Loucy (cell line): ENCODE measurements around the gene NRCAM.

Source experiments
- CTCF ChIP-seq: fragments of 200-600 bp; sonication (generic); conservative IDR thresholded peaks from 2 replicates; pipeline ENCODE4 v1.5.1; 2014; ENCODE audit warnings: mild to moderate bottlenecking, antibody characterized with exemption, low read length
- EZH2phosphoT487 ChIP-seq: fragments of 200-600 bp; IDR thresholded peaks from 2 replicates; pipeline ENCODE4 v1.6.1; 2018; ENCODE audit warnings: antibody characterized with exemption, mild to moderate bottlenecking, moderate library complexity, borderline replicate concordance

GRCh38 chr7:108451296-108451848, 4.9 kb downstream of the NRCAM start:
- TF ChIP-seq CTCF: no peak
- no peak for TF ChIP-seq EZH2phosphoT487
